Stimulated activated CD4-positive, alpha-beta T cell treated with anti-CD3 and anti-CD28 coated beads, Interleukin-2, amount 100 ng/mL, for 24 hours (primary cell): ENCODE measurements around the gene LYRM7.
"Not testable (repeated sequence)": the region's sequence is repeated elsewhere in the genome, so short reads cannot be mapped to it uniquely, and the experiment has no call there.

Source experiments
- DNase-seq, 2 donors: peaks; one replicate each; pipeline ENCODE4 v3.0.0-alpha.2; 2020

Gene LYRM7

GRCh38 chr5:131170540-131171275 is at the start of gene LYRM7:
TSS of gene LYRM7 (plus strand) at chr5:131170944. CDS start at chr5:131171021, 77 bp downstream.
- DNase-seq: peak; percentile 90 to 94

- DNase-seq: not testable (repeated sequence)
These were observed 43.5 kb upstream of the LYRM7 start for GRCh38 chr5:131127244-131127643.

GRCh38 chr5:131129306-131129705 is 41.4 kb upstream of the LYRM7 start:
- DNase-seq: no peak

- DNase-seq: not testable (repeated sequence)
These were observed 37.7 kb upstream of the LYRM7 start for GRCh38 chr5:131133091-131133490.

- DNase-seq: not testable (repeated sequence)
These were observed 32.3 kb upstream of the LYRM7 start for GRCh38 chr5:131138406-131138805.

GRCh38 chr5:131139321-131139720 is 31.4 kb upstream of the LYRM7 start:
- no peak for DNase-seq

- DNase-seq: no peak
These were observed 27.6 kb upstream of the LYRM7 start for GRCh38 chr5:131142970-131143617.

- DNase-seq: no peak
These were observed 23.5 kb upstream of the LYRM7 start for GRCh38 chr5:131147258-131147657.

GRCh38 chr5:131148835-131149234 is 21.9 kb upstream of the LYRM7 start:
- DNase-seq: no peak

GRCh38 chr5:131150408-131150807 is 20.3 kb upstream of the LYRM7 start:
- DNase-seq: no peak

- no peak for DNase-seq
These were observed 19.5 kb upstream of the LYRM7 start for GRCh38 chr5:131151216-131151615.

GRCh38 chr5:131156385-131156784 is 14.4 kb upstream of the LYRM7 start:
- no peak for DNase-seq

- no peak for DNase-seq
These were observed 13.8 kb upstream of the LYRM7 start for GRCh38 chr5:131156957-131157356.

GRCh38 chr5:131160134-131160533 is 10.6 kb upstream of the LYRM7 start:
- no peak for DNase-seq

GRCh38 chr5:131163276-131164119 is 7.2 kb upstream of the LYRM7 start:
- no peak for DNase-seq

- peak; percentile 69 to 70 for DNase-seq
These were observed 6.3 kb upstream of the LYRM7 start for GRCh38 chr5:131164191-131165118.

GRCh38 chr5:131165119-131165727 is 5.5 kb upstream of the LYRM7 start, which contains the start of gene HINT1:
TSS of gene HINT1 (minus strand) at chr5:131165256. CDS start at chr5:131165205, 51 bp downstream.
- peak; percentile 93 to 95 for DNase-seq

GRCh38 chr5:131167615-131168014 is 3.1 kb upstream of the LYRM7 start:
- DNase-seq: no peak

GRCh38 chr5:131169810-131170539 is 769 bp upstream of the LYRM7 start:
- DNase-seq: no peak

GRCh38 chr5:131171276-131171810 is 599 bp downstream of the LYRM7 start:
- DNase-seq: peak; percentile 25 to 26

GRCh38 chr5:131180407-131180806 is 9.7 kb downstream of the LYRM7 start:
- no peak for DNase-seq
